Measurements from ENCODE around the gene NOD1. TPM values are rescaled to one million over a fixed set of nuclear protein-coding genes. Genes with fewer than 3 reads are reported as not detected.

NOD1 gene
- total and polyA plus RNA-seq, 2 donors (not counting 1 experiment from before 2014, with no cell fraction given) = 20.6 to 28.8 TPM

DNA sequence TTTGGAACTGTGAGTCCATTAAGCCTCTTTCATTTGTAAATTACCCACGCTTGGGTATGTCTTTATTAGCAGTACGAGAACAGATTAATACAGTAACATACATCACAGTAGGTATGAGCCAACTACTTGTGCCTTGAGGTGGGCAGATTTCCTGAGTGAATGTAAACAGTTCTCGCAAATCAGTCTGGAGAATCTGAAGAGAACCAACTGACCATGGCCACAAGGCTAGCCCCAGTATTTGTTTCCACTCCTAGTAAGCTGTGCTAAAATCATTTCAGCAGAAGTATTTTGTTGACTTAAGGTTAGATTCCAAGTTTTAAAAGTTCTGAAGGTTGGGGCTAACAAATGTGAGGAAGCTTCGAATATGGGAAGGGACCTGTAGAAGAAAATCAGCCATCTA, 82.9 kb downstream of the NOD1 start:
- POLR2A ChIA-PET = no interaction called here
- no peak overlapping the region for H3K4me3 ChIP-seq (ENCODE audit: control extremely low read depth in 1 of 5, extremely low read depth in 1 of 5, insufficient read depth in 1 of 5, low read depth in 2 of 5, low read length in 4 of 5)
- H3K27me3 ChIP-seq (replicated peaks in 1 of 4; ENCODE audit: control extremely low read depth in 1 of 4, control insufficient read depth in 3 of 4, insufficient read depth in 4 of 4, low read length in 3 of 4) = no peaks in the 10 kb centered on the region
- H3K4me1 ChIP-seq (ENCODE audit: control insufficient read depth in 2 of 2, insufficient read depth in 2 of 2, low read length in 2 of 2) = peaks cover 0 to 2% of the 10 kb centered on the region in 2 donors
- no peaks in the 10 kb centered on the region for H3K27me3 Mint-ChIP-seq
- CTCF ChIA-PET = interaction anchor here (1.3 to 2.5 kb wide), 9 partner anchors 42 to 168 kb away, joined by 3 to 29 read pairs (median 6); no protein-coding TSS in a partner anchor
- H3K4me1 Mint-ChIP-seq = peaks cover 4% of the 10 kb centered on the region
- 100% methylated on average over 1 of the region's 4 CpGs for WGBS (ENCODE audit: insufficient coverage)
- ATAC-seq (ENCODE audit: low read depth) = no peak
- no peak overlapping the region for H3K27ac ChIP-seq (ENCODE audit: low read length in 2 of 2)
- TF ChIP-seq, protein P1, sequence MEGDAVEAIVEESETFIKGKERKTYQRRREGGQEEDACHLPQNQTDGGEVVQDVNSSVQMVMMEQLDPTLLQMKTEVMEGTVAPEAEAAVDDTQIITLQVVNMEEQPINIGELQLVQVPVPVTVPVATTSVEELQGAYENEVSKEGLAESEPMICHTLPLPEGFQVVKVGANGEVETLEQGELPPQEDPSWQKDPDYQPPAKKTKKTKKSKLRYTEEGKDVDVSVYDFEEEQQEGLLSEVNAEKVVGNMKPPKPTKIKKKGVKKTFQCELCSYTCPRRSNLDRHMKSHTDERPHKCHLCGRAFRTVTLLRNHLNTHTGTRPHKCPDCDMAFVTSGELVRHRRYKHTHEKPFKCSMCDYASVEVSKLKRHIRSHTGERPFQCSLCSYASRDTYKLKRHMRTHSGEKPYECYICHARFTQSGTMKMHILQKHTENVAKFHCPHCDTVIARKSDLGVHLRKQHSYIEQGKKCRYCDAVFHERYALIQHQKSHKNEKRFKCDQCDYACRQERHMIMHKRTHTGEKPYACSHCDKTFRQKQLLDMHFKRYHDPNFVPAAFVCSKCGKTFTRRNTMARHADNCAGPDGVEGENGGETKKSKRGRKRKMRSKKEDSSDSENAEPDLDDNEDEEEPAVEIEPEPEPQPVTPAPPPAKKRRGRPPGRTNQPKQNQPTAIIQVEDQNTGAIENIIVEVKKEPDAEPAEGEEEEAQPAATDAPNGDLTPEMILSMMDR (IDR thresholded peaks at IDR 0.05) = no peak
- TF ChIP-seq EZH2 (IDR thresholded peaks at IDR 0.05; ENCODE audit: borderline replicate concordance, insufficient read depth, low read depth, low read length, poor library complexity, severe bottlenecking) = no peak
- no peak for DNase-seq
- H3K27ac Mint-ChIP-seq = no peak overlapping the region
- no peak overlapping the region for H3K9ac ChIP-seq (ENCODE audit: low read length)
- no peak overlapping the region for H3K4me3 Mint-ChIP-seq
- no peaks in the 10 kb centered on the region for H3K79me2 ChIP-seq (ENCODE audit: control insufficient read depth, insufficient read depth, low read length)
- H3K4me2 ChIP-seq (replicated peaks; ENCODE audit: low read depth, low read length, poor library complexity, severe bottlenecking) = no peak overlapping the region
- H3K36me3 ChIP-seq (replicated peaks in 1 of 2; ENCODE audit: control extremely low read depth in 1 of 2, control insufficient read depth in 1 of 2, extremely low read depth in 1 of 2, insufficient read depth in 2 of 2, low read length in 1 of 2) = peaks cover 0 to 2% of the 10 kb centered on the region in 2 experiments
- H4K20me1 ChIP-seq (ENCODE audit: control insufficient read depth, insufficient read depth, low read length, poor library complexity, severe bottlenecking) = no peaks in the 10 kb centered on the region
- intact Hi-C loops (cut with micrococcal nuclease) = loop anchor here (5.0 kb wide), 2 partner anchors 37 to 52 kb away; no protein-coding TSS in a partner anchor
- no peak overlapping the region for H2AFZ ChIP-seq (ENCODE audit: insufficient read depth, low read depth, low read length, poor library complexity, severe bottlenecking)
- H3K9me3 Mint-ChIP-seq (ENCODE audit: insufficient read depth) = no peaks in the 10 kb centered on the region
- H3K9me3 ChIP-seq (ENCODE audit: control extremely low read depth in 1 of 3, control insufficient read depth in 2 of 3, insufficient read depth in 1 of 3, low read length in 2 of 3) = no peaks in the 10 kb centered on the region

DNA sequence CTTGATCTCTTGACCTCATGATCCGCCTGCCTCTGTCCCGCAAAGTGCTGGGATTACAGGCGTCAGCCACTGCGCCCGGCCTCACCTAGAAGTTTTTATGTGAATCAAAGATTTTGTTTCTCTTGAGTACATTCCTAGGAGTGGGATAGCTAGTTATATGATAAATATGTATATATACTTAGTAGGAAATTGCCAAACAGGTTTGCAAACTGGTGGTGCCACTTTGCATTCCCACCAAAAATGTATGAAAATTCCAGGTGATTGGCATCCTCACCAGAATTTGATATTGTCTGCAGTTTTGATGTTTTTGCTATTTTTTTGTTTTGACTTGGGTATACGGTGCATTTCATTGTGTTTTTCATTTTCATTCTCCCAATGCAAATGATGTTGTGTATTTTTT, 86.8 kb downstream of the NOD1 start:
- no peak overlapping the region for H3K9ac ChIP-seq (ENCODE audit: low read length)
- Mint-ChIP-seq H3K27ac (no peak overlapping the region), H3K4me1 (peaks cover 10% of the 10 kb centered on the region), H3K9me3 (ENCODE audit: insufficient read depth) (no peaks in the 10 kb centered on the region), H3K27me3 (no peaks in the 10 kb centered on the region), H3K4me3 (no peak overlapping the region)
- no peak for TF ChIP-seq EZH2 (IDR thresholded peaks at IDR 0.05; ENCODE audit: borderline replicate concordance, insufficient read depth, low read depth, low read length, poor library complexity, severe bottlenecking)
- TF ChIP-seq, protein P1 (IDR thresholded peaks at IDR 0.05) = no peak
- POLR2A ChIA-PET = no interaction called here
- H3K36me3 ChIP-seq (replicated peaks in 1 of 2; ENCODE audit: control extremely low read depth in 1 of 2, control insufficient read depth in 1 of 2, extremely low read depth in 1 of 2, insufficient read depth in 2 of 2, low read length in 1 of 2) = no peaks in the 10 kb centered on the region
- H3K9me3 ChIP-seq (ENCODE audit: control extremely low read depth in 1 of 3, control insufficient read depth in 2 of 3, insufficient read depth in 1 of 3, low read length in 2 of 3) = no peaks in the 10 kb centered on the region
- intact Hi-C loops (cut with micrococcal nuclease) = no loop called here
- H3K27ac ChIP-seq (ENCODE audit: low read length in 2 of 2) = no peak overlapping the region
- H3K4me2 ChIP-seq (replicated peaks; ENCODE audit: low read depth, low read length, poor library complexity, severe bottlenecking) = no peak overlapping the region
- no peaks in the 10 kb centered on the region for H4K20me1 ChIP-seq (ENCODE audit: control insufficient read depth, insufficient read depth, low read length, poor library complexity, severe bottlenecking)
- H3K4me3 ChIP-seq (ENCODE audit: control extremely low read depth in 1 of 5, extremely low read depth in 1 of 5, insufficient read depth in 1 of 5, low read depth in 2 of 5, low read length in 4 of 5) = no peak overlapping the region
- H3K4me1 ChIP-seq (ENCODE audit: control insufficient read depth in 2 of 2, insufficient read depth in 2 of 2, low read length in 2 of 2) = peaks cover 2 to 5% of the 10 kb centered on the region in 2 donors
- no peaks in the 10 kb centered on the region for H3K79me2 ChIP-seq (ENCODE audit: control insufficient read depth, insufficient read depth, low read length)
- H2AFZ ChIP-seq (ENCODE audit: insufficient read depth, low read depth, low read length, poor library complexity, severe bottlenecking) = no peak overlapping the region
- no peaks in the 10 kb centered on the region for H3K27me3 ChIP-seq (replicated peaks in 1 of 4; ENCODE audit: control extremely low read depth in 1 of 4, control insufficient read depth in 3 of 4, insufficient read depth in 4 of 4, low read length in 3 of 4)
- CTCF ChIA-PET = interaction anchor here (2.4 kb wide), 1 partner anchor 116 kb away, joined by 6 read pairs; no protein-coding TSS in a partner anchor
- WGBS (ENCODE audit: insufficient coverage) = 100% methylated on average over 2 of the region's 6 CpGs
- no peak for ATAC-seq (ENCODE audit: low read depth)
- DNase-seq = no peak
